Stimulated activated naive CD8-positive, alpha-beta T cell treated with anti-CD3 and anti-CD28 coated beads, Interleukin-15, Interleukin-2, amounts not matched to agents 100 U/mL and 50 U/mL, for 24 hours (primary cell): ENCODE measurements around the gene PGRMC2.

Experiments
- ATAC-seq: fragments of 150-1000 bp; cut with Tn5 transposase; one replicate; pipeline ENCODE4 v1.10.0; 2021
- DNase-seq: peaks from one replicate; pipeline ENCODE4 v3.0.0; 2021

PGRMC2 gene

GRCh38 chr4:128287141-128287870 lies at the start of gene PGRMC2:
PGRMC2 (minus strand) TSS chr4:128287813; CDS start chr4:128287790, 23 bp downstream.
- DNase-seq (no peak), ATAC-seq (no peak)

GRCh38 chr4:128335541-128335940 lies 47.9 kb upstream of the PGRMC2 start:
- DNase-seq: no peak
- ATAC-seq: no peak

- ATAC-seq: no peak
Observed at GRCh38 chr4:128334256-128334655, 46.6 kb upstream of the PGRMC2 start.

GRCh38 chr4:128333309-128334018 lies 45.9 kb upstream of the PGRMC2 start:
- DNase-seq (no peak), ATAC-seq (no peak)

More at GRCh38 chr4:128334256-128334655, 46.6 kb upstream of the PGRMC2 start:
- DNase-seq: no peak

- DNase-seq (no peak), ATAC-seq (no peak)
Observed at GRCh38 chr4:128332081-128332480, 44.5 kb upstream of the PGRMC2 start.

- ATAC-seq: no peak
Observed at GRCh38 chr4:128329638-128330037, 42.0 kb upstream of the PGRMC2 start.

GRCh38 chr4:128328106-128328505 lies 40.5 kb upstream of the PGRMC2 start:
- DNase-seq (no peak), ATAC-seq (no peak)

More at GRCh38 chr4:128329638-128330037, 42.0 kb upstream of the PGRMC2 start:
- DNase-seq: no peak

GRCh38 chr4:128323401-128323800 lies 35.8 kb upstream of the PGRMC2 start:
- ATAC-seq (no peak), DNase-seq (no peak)

- no peak for DNase-seq
- no peak for ATAC-seq
Observed at GRCh38 chr4:128322986-128323385, 35.4 kb upstream of the PGRMC2 start.

- DNase-seq (no peak), ATAC-seq (no peak)
Observed at GRCh38 chr4:128322311-128322710, 34.7 kb upstream of the PGRMC2 start.

GRCh38 chr4:128320656-128321055 lies 33.0 kb upstream of the PGRMC2 start:
- no peak for DNase-seq
- ATAC-seq: no peak

GRCh38 chr4:128315756-128316520 lies 28.3 kb upstream of the PGRMC2 start:
- ATAC-seq (no peak), DNase-seq (no peak)

- no peak for DNase-seq
- no peak for ATAC-seq
Observed at GRCh38 chr4:128311659-128312403, 24.2 kb upstream of the PGRMC2 start.

GRCh38 chr4:128310266-128310697 lies 22.7 kb upstream of the PGRMC2 start:
- ATAC-seq (no peak), DNase-seq (no peak)

- no peak for ATAC-seq
Observed at GRCh38 chr4:128309585-128309984, 22.0 kb upstream of the PGRMC2 start.

GRCh38 chr4:128308986-128309385 lies 21.4 kb upstream of the PGRMC2 start:
- ATAC-seq: no peak
- no peak for DNase-seq

More at GRCh38 chr4:128309585-128309984, 22.0 kb upstream of the PGRMC2 start:
- no peak for DNase-seq

GRCh38 chr4:128307123-128307571 lies 19.5 kb upstream of the PGRMC2 start:
- DNase-seq (no peak), ATAC-seq (no peak)

- no peak for ATAC-seq
- DNase-seq: no peak
Observed at GRCh38 chr4:128305942-128306341, 18.3 kb upstream of the PGRMC2 start.

GRCh38 chr4:128303986-128304385 lies 16.4 kb upstream of the PGRMC2 start:
- no peak for DNase-seq

GRCh38 chr4:128303405-128303785 lies 15.8 kb upstream of the PGRMC2 start:
- no peak for DNase-seq
- ATAC-seq: no peak

More at GRCh38 chr4:128303986-128304385, 16.4 kb upstream of the PGRMC2 start:
- ATAC-seq: no peak

GRCh38 chr4:128301979-128302378 lies 14.4 kb upstream of the PGRMC2 start:
- no peak for ATAC-seq
- no peak for DNase-seq

- ATAC-seq (no peak), DNase-seq (no peak)
Observed at GRCh38 chr4:128299848-128300247, 12.2 kb upstream of the PGRMC2 start.
